Panc1 (cell line): ENCODE measurements around the gene MATN4.

Experiments
- POLR2AphosphoS5 ChIP-seq: IDR thresholded peaks from 2 replicates; pipeline ENCODE4 v1.6.1; 2012; ENCODE audit warnings: mild to moderate bottlenecking, low read depth, low read length, moderate library complexity
- REST ChIP-seq, 2 experiments: IDR thresholded peaks; 2 replicates each; pipeline ENCODE4 v1.6.1; 2011 to 2012; ENCODE audit warnings: low read depth in 2 of 2, control low read depth in 1 of 2, low read length in 1 of 2, mild to moderate bottlenecking in 1 of 2, moderate library complexity in 1 of 2; ENCODE audit not compliant: insufficient read depth in 1 of 2
- TCF7L2 ChIP-seq: IDR thresholded peaks from 2 replicates; pipeline ENCODE4 v1.6.1; 2011; ENCODE audit warnings: mild to moderate bottlenecking, low read depth, low read length, inconsistent platforms
- TF ChIP-seq, protein P1 (sequence below): fragments of 450-650 bp; IDR thresholded peaks from 2 replicates; pipeline ENCODE4 v1.5.1; 2017; ENCODE audit warnings: mild to moderate bottlenecking

DNA sequence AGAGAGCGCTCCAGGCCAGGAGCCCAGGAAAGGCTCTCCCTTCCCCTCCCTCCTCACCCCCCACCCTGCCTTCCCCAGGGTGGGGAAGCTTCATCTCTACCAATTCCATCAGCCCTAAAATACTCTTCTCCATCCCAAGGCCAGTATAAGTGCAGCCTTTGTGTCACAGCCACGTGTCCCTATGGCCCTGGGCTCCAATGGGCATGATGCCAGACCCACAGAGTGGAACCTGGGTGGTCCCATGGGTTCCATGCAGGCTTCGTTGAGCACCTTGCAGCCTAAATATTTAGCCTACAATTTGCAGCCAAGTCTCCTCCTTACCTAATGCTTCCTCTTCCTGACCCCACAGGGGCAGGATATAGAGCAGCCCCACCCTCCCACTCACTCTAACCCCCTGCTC lies 976 bp upstream of the MATN4 start:
- TF ChIP-seq, protein P1, sequence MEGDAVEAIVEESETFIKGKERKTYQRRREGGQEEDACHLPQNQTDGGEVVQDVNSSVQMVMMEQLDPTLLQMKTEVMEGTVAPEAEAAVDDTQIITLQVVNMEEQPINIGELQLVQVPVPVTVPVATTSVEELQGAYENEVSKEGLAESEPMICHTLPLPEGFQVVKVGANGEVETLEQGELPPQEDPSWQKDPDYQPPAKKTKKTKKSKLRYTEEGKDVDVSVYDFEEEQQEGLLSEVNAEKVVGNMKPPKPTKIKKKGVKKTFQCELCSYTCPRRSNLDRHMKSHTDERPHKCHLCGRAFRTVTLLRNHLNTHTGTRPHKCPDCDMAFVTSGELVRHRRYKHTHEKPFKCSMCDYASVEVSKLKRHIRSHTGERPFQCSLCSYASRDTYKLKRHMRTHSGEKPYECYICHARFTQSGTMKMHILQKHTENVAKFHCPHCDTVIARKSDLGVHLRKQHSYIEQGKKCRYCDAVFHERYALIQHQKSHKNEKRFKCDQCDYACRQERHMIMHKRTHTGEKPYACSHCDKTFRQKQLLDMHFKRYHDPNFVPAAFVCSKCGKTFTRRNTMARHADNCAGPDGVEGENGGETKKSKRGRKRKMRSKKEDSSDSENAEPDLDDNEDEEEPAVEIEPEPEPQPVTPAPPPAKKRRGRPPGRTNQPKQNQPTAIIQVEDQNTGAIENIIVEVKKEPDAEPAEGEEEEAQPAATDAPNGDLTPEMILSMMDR, result no peak
- TF ChIP-seq POLR2AphosphoS5 (no peak), TCF7L2 (no peak), REST (IDR thresholded peaks at IDR 0.05; ENCODE audit: insufficient read depth in 1 of 2, low read depth in 2 of 2, low read length in 1 of 2) (no peak)
